GM06990 (cell line): ENCODE measurements around the gene MTM1.

Experiments used
- DNase-seq: peaks from one replicate; pipeline ENCODE4 v3.0.0-alpha.2; 2011; ENCODE audit not compliant: insufficient read length; ENCODE audit errors: extremely low read depth
- H3K27me3 ChIP-seq: replicated peaks from 2 replicates; pipeline ENCODE4 v1.6.0; 2011; ENCODE audit warnings: low read length; ENCODE audit not compliant: control insufficient read depth, insufficient read depth
- H3K36me3 ChIP-seq: 2 replicates; pipeline ENCODE4 v1.5.1; 2011; ENCODE audit warnings: low read length; ENCODE audit not compliant: control insufficient read depth, insufficient read depth
- H3K4me3 ChIP-seq: replicated peaks from 2 replicates; pipeline ENCODE4 v1.5.1; 2011; ENCODE audit warnings: low read depth, mild to moderate bottlenecking, control low read depth, low read length
- CTCF ChIP-seq: IDR thresholded peaks from 2 replicates; pipeline ENCODE4 v1.5.1; 2011; ENCODE audit warnings: low read length, control low read depth, mild to moderate bottlenecking, inconsistent platforms; ENCODE audit not compliant: insufficient read depth, poor library complexity, severe bottlenecking

MTM1 gene

DNA sequence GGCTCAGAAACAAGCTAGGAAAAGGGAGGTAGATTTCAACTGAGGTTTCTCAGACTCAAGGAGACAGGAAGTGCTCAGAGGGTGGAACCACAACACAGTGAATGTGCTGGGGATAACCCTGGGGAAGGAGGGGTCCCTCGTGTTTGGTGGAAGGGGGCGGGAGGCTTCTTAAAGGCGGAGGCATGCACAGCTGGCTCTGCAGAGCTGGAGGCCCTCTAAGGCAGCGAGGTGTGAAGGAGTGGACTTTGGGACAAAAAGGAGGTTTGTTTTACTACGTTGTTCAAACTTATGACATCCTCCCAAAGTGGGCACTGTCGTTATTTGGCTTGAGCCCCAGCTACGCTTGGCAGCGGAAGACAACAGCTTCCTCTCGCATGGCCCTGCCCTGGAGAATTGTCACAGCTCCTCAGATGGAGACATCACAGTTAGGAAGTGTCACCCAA lies 21.7 kb upstream of the MTM1 start:
- TF ChIP-seq CTCF = no peak
- no peaks in the 10 kb centered on the region; the same call in 1 of the 2 replicates for H3K27me3 ChIP-seq
- H3K36me3 ChIP-seq = no peaks in the 10 kb centered on the region
- H3K4me3 ChIP-seq = no peak overlapping the region
- DNase-seq = no peak

DNA sequence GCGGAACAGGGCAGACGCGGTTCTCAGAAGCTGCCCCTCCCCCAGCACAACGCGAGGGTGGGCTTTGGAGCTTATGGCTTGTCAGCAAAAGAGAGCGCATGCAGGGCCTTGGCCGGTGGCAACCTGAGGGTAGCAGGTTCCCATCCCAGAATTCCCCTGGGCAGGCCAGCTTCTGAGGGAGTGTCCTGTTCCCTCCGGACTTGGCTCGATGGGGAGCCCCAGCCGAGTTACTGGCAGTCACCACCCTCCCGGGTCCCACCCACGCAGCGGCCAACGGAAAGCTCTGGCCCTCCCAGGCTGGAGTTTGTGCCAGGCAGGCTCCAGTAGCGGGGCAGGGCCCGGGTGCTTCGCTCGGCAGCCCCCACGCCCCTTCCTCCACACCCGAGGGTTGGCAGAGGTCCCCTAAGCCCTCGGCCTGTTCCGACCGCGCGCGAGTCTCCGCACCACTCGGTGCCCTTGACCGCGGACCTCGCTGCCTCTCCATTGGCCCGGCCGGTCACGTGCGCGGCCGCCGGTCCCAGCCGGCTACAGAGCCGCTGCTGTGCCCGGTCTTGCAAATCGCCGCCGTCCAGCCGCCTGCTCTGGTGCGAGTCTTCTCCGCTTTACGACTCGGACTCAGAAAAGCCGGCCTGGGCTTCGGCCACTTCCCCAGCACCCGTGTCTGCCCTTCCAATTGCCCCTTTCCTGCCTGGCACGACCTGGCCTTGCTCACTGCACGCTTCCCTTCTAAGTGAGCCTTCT lies 20.9 kb upstream of the MTM1 start:
- peak; percentile 63 for DNase-seq
- H3K36me3 ChIP-seq = no peaks in the 10 kb centered on the region
- peak overlapping the region; percentile 19 for H3K4me3 ChIP-seq
- no peaks in the 10 kb centered on the region; the same call in 1 of the 2 replicates for H3K27me3 ChIP-seq
- no peak for TF ChIP-seq CTCF

DNA sequence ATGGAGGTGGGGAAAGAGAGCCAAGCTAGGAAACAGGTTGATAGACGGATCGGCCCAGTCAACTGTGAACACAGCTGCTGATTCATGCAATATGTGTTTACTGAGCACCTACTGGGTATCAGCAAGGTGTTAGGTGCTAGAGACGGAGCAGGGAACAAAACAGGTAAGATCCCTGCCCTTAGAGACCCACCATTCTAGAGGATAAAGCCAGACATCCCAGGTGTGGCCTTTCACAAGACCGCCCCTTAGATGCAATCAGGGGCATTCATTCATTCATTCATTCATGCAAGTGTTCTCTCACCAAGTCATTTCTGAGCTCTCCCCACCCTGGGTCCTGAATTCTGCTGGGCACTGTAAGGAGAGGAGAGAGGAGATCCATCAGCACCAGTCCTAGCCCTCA lies 20.2 kb upstream of the MTM1 start:
- no peak overlapping the region for H3K4me3 ChIP-seq
- H3K27me3 ChIP-seq = no peaks in the 10 kb centered on the region; the same call in 1 of the 2 replicates
- H3K36me3 ChIP-seq = no peaks in the 10 kb centered on the region
- TF ChIP-seq CTCF = no peak
- DNase-seq = no peak

DNA sequence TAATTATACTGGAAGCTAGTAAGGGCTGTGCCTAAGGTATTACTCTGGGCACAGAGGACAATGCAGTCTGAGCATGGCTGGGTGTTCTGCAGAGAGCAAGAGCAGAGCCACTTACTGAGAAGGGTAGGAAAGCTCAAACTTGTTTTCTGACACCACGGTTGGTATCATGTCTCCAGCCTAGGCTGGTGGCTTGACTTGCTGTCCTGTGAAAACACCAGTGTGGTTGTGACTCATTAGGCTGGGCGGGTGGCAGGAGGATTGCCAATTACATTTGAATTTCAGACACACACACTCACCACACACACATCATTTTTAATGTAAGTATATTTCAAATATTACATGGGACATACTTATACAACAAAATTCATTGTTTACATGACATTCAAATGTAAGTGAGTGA lies 19.7 kb upstream of the MTM1 start:
- DNase-seq = no peak
- TF ChIP-seq CTCF = no peak
- H3K27me3 ChIP-seq = no peaks in the 10 kb centered on the region; the same call in 1 of the 2 replicates
- no peaks in the 10 kb centered on the region for H3K36me3 ChIP-seq
- no peak overlapping the region for H3K4me3 ChIP-seq

- Histone ChIP-seq H3K4me3 (no peak overlapping the region), H3K36me3 (no peaks in the 10 kb centered on the region), H3K27me3 (no peaks in the 10 kb centered on the region; the same call in 1 of the 2 replicates)
- no peak for DNase-seq
- TF ChIP-seq CTCF = no peak
Observed at GRCh38 chrX:150551963-150552362, 16.5 kb upstream of the MTM1 start.
